Hematopoietic multipotent progenitor cell (in vitro differentiated cells): Measurements from ENCODE around the gene LIN37. TPM values are rescaled to one million over a fixed set of nuclear protein-coding genes. Genes with fewer than 3 reads are reported as not detected.
A peak's percentile ranks its signal among the peaks of the same experiment; 100 is the strongest.

Source experiments
- DNase-seq, 3 donors: peaks; one replicate each; pipeline ENCODE4 v3.0.0-alpha.2; 2011 to 2015; ENCODE audit warnings: low read depth in 2 of 3, low spot score in 2 of 3
- total RNA-seq: library from RNA; depleted of rRNA; stranded (reverse); fragments of >200 nt; gene quantifications from one replicate; pipeline ENCODE4 v1.2.3, GENCODE V29; 2012

LIN37 gene
- total RNA-seq, 1 donor: 11.6 TPM

GRCh38 chr19:35733180-35734125 lies 14.9 kb upstream of the LIN37 start:
- DNase-seq: no peak

DNA sequence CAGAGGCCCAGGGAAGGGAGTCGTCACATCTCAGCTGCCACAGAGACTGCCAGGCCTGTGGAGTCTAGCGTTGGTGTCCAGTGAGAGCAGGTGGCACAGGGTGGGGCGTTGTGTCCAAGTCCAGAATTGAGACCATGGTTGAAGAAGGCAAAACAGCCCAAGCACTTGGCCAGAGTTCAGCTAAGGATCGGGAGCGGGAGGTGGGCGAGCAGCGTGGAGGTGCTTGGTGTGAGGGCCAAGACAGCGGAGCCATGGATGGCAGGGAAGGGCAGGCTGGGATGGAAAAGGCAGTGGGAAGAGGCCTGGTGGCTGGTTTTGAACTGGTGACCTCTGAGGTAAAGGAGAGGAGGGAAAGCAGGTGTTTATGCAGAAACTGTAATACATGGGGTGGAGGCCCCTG lies 14.1 kb upstream of the LIN37 start:
- DNase-seq: no peak

DNA sequence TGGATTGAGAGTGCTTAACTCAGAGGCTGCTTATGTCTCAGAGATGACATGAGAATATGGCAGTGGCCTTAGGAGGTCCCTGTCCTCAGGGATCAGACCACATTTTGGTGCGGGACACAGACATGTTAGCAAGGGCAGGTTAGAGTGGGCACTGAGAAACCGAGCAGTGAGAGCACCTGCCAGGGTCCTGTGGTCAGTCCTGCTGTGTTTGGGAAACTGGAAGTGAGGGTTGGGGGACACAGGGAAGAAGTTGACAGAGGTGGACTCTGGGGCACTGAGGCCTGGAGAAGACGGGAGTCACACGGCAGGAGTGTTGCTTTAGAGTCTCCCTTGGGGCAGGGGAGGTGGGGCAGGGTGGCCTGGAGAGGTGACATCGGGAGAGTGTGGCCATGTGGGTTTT lies 13.5 kb upstream of the LIN37 start:
- no peak for DNase-seq

DNA sequence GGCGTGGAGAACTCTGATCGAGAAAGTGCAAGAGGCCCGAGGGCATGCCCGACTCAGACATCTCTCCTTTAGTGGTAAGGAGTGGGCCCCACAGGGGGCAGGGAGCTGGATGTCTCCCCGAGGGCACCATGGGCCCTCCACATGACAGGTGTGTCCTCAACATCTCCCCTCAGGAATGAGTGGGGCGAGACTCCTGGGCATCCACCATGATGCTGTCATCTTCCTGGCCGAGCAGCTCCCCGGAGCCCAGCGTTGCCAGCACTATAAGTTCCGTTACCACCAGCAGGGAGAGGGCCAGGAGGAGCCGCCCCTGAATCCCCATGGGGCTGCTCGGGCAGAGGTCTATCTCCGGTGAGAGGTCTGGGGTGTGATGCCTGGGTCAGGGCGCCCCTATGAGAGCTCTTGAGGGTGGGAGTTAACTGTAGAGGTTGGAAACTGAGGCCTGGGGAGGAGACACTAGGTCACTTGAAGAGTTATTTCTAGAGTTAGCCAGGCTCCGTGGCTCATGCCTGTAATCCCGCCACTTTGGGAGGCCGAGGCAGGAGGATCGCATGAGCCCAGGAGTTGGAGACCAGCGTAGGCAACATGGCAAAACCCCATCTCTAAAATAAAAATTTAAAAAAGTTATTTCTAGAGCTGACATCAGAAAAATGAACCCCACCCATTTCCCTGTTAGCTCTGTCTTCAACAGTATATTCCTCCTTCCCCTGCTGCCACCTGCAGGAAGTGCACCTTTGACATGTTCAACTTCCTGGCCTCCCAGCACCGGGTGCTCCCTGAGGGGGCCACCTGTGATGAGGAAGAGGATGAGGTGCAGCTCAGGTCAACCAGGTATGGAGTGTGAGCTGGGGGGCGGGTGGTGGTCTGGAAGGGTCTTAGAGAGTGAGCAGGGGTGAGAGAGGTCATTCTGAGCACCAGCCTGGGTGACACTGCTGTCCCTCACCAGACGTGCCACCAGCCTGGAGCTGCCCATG lies 11.2 kb upstream of the LIN37 start:
- no peak for DNase-seq

- DNase-seq: no peak
Measured at GRCh38 chr19:35738021-35738886, 10.1 kb upstream of the LIN37 start.

- no peak for DNase-seq
Measured at GRCh38 chr19:35738887-35739229, 9.5 kb upstream of the LIN37 start.

GRCh38 chr19:35739275-35740107 lies 8.9 kb upstream of the LIN37 start:
- DNase-seq: no peak

DNA sequence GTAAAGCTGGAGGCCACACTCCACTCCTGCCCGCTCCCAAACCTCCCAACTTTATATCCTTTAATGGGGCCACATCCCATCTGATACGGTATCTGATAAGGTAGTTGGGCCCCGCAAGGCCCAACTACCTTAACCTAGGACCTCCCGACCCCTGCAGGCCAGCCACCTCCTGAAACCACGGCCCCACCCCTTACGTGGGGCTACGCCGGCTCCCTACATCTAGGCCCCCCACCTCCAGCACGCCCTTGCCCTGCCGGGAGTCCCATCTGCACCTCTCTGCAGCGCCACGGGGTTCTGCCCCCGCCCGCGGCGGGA lies 8.3 kb upstream of the LIN37 start:
- no peak for DNase-seq

GRCh38 chr19:35740423-35741202 lies 7.8 kb upstream of the LIN37 start:
- DNase-seq: peak; percentile 70 to 97 (median 95)

- DNase-seq: peak in 2 of 3 donors; percentile 39 to 54
Measured at GRCh38 chr19:35741203-35741515, 7.2 kb upstream of the LIN37 start.

DNA sequence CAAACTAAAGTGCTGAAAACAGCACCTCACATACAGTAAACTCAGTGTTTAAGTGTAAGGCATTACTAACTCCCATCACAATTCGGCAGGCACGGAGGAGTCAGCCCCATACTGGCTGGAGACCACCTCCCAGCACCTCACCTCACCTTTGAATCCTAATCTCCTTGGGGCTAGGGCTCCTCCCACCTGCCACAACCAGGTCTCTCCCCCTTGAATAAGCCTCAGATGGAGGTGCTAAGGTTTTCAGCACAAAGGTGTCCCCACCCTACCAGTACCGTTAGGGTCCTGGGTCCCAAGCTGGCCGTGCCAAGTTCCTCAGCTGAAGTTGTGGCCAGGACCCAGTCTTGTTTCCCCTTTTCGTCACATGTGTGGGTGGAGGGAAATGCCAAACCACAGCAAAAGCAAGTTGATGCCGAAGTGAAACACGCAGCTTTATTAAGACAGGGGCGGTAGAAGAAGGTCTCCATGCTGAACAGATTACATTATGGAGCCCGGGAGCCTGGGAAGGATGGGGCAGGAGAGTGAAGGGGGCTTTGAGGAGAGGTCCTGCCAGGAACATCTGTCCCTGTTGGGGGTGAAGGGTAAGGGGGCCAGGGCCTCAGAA lies 6.2 kb upstream of the LIN37 start, which contains the start of gene IGFLR1:
Gene IGFLR1 (minus strand): TSS at position 332 of the 604 bp plus-strand sequence. CDS start 1,272 bp downstream, outside the sequence.
- DNase-seq: peak in 2 of 3 donors; percentile 83 to 87

GRCh38 chr19:35743640-35744429 lies 4.5 kb upstream of the LIN37 start:
- DNase-seq: no peak

DNA sequence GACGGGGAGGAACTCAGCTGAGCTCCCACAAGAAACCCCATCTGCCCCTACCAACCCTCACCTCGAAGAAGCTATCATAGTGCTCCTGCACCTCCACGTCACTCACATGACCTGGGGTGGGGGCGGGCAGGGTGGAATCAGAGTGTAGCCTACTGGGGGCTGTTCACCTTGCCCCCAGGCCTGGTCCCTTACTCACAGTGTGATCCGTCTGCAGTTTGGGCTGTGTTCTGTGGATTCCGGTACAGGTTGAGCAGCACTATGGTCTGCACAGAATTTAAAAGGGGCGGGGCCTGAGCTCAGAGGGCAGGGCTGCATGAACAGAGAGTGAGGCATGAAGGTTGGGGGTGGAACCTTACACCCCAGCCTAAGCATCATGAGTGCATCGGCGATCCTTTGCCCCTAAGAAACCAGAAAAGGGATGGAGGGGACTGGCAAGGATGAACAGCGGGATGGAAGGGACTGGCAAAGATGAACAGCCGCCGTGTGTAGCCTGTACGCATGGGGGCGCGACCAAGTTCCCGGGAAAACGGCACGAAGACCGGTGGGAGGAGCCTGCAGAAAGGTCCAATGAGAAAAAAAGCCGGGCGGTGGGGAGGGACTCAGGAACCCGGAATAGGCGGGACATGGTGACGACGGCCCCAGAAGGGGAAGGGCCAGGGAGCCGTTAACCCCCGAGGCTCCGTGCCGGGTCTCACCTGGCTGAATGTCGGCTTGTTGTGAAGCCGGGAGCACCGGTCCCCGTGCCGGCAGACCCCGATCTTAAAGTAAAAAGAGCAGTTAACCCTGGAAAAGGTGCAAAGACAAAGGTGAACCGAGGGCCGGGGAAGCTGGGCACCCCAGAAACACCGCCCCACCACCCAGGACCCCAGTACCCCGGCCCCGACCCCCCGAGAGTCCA lies 3.7 kb upstream of the LIN37 start:
- DNase-seq: peak; percentile 84 to 98 (median 95)

- peak; percentile 97 to 100 (median 100) for DNase-seq
Measured at GRCh38 chr19:35745328-35746086, 2.9 kb upstream of the LIN37 start, which contains the start of the genes PSENEN and U2AF1L4. Gene PSENEN (plus strand): TSS chr19:35745651. CDS start chr19:35745931, 280 bp downstream. Gene U2AF1L4 (minus strand): TSS chr19:35745418. CDS start chr19:35745391, 27 bp downstream.

GRCh38 chr19:35746087-35746462 lies 2.3 kb upstream of the LIN37 start:
- no peak for DNase-seq

DNA sequence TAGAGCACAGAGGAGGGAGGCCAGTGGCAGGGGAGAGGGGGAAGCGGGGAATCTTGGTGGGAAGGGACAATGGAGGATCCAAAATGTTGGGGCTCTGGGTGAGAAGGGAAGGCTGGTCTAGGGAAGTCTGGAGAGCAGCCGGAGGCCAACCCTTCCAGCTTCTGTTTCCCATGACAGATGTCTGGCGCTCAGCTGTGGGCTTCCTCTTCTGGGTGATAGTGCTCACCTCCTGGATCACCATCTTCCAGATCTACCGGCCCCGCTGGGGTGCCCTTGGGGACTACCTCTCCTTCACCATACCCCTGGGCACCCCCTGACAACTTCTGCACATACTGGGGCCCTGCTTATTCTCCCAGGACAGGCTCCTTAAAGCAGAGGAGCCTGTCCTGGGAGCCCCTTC lies 1.8 kb upstream of the LIN37 start:
- DNase-seq: no peak
